Measurements from ENCODE around the gene SPATA9. TPM values are rescaled to one million over a fixed set of nuclear protein-coding genes. Genes with fewer than 3 reads are reported as not detected.
A peak's percentile ranks its signal among the peaks of the same experiment; 100 is the strongest.
"Not testable (repeated sequence)": the region's sequence is repeated elsewhere in the genome, so short reads cannot be mapped to it uniquely, and the experiment has no call there.

The SPATA9 gene
- total RNA-seq, 1 experiment from 2014 or later, result 0.15 TPM

- intact Hi-C loops (cut with micrococcal nuclease; ENCODE audit: unreplicated experiment) (loop anchor here (5.0 kb wide), 1 partner anchor 86 kb away; the partner anchor contains the start of gene RHOBTB3), in situ Hi-C loops (cut with HindIII; ENCODE audit: low pct_unique_long_range_greater_than_20kb, low sequenced_read_pairs) (no loop called here)
- no peaks in the 10 kb centered on the region for H3K27me3 ChIP-seq (ENCODE audit: control insufficient read depth, insufficient read depth, low read length)
- H3K27ac ChIP-seq (ENCODE audit: low read length), result peak within 1 kb of the TSS; percentile 95
- no peaks in the 10 kb centered on the region for H3K9me3 ChIP-seq (ENCODE audit: control insufficient read depth, insufficient read depth, low read depth, low read length)
- peak within 1 kb of the TSS; percentile 53 to 54 for H3K4me3 ChIP-seq (ENCODE audit: low read depth in 2 of 2, low read length in 2 of 2)
- peak; percentile 78; the same call in 1 of the 2 replicates for TF ChIP-seq SIN3A (IDR thresholded peaks at IDR 0.05; ENCODE audit: borderline replicate concordance, insufficient read depth, low read depth, low read length)
- TF ChIP-seq, protein P1, sequence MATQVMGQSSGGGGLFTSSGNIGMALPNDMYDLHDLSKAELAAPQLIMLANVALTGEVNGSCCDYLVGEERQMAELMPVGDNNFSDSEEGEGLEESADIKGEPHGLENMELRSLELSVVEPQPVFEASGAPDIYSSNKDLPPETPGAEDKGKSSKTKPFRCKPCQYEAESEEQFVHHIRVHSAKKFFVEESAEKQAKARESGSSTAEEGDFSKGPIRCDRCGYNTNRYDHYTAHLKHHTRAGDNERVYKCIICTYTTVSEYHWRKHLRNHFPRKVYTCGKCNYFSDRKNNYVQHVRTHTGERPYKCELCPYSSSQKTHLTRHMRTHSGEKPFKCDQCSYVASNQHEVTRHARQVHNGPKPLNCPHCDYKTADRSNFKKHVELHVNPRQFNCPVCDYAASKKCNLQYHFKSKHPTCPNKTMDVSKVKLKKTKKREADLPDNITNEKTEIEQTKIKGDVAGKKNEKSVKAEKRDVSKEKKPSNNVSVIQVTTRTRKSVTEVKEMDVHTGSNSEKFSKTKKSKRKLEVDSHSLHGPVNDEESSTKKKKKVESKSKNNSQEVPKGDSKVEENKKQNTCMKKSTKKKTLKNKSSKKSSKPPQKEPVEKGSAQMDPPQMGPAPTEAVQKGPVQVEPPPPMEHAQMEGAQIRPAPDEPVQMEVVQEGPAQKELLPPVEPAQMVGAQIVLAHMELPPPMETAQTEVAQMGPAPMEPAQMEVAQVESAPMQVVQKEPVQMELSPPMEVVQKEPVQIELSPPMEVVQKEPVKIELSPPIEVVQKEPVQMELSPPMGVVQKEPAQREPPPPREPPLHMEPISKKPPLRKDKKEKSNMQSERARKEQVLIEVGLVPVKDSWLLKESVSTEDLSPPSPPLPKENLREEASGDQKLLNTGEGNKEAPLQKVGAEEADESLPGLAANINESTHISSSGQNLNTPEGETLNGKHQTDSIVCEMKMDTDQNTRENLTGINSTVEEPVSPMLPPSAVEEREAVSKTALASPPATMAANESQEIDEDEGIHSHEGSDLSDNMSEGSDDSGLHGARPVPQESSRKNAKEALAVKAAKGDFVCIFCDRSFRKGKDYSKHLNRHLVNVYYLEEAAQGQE (IDR thresholded peaks at IDR 0.05; ENCODE audit: insufficient read depth in 1 of 2, low read depth in 2 of 2, low read length in 1 of 2), result no peak
- TF ChIP-seq TCF7L2 (IDR thresholded peaks at IDR 0.05; ENCODE audit: low read depth, low read length), result peak; percentile 92
- TF ChIP-seq POLR2AphosphoS5 (IDR thresholded peaks at IDR 0.05; ENCODE audit: low read depth, low read length), result peak; percentile 95
- TSS peak; percentile 83 for BruUV-seq (replicated peaks)
- DNase-seq (ENCODE audit: low read depth, low spot score), result peak; percentile 86
- peak; percentile 97 for ATAC-seq
- H3K4me1 ChIP-seq (ENCODE audit: control insufficient read depth, insufficient read depth, low read length), result peaks cover 20% of the 10 kb centered on the region
- ChIA-PET POLR2A (interaction anchor here (0.5 to 0.9 kb wide), 6 partner anchors 84 to 571 kb away, joined by 3 to 4 read pairs (median 3); partner anchors contain the start of gene RHOBTB3), CTCF (interaction anchor here (1.0 kb wide), 1 partner anchor 51 kb away, joined by 3 read pairs; no protein-coding TSS in a partner anchor)
- H3K36me3 ChIP-seq (ENCODE audit: control insufficient read depth, insufficient read depth, low read length), result no peaks in the 10 kb centered on the region
Observed at GRCh38 chr5:95646569-95647431, 36.0 kb downstream of the SPATA9 start, which contains the start of gene RFESD. Gene RFESD, plus strand, starts transcription at chr5:95646777. Its CDS starts 5,495 bp downstream, at chr5:95652272.

DNA sequence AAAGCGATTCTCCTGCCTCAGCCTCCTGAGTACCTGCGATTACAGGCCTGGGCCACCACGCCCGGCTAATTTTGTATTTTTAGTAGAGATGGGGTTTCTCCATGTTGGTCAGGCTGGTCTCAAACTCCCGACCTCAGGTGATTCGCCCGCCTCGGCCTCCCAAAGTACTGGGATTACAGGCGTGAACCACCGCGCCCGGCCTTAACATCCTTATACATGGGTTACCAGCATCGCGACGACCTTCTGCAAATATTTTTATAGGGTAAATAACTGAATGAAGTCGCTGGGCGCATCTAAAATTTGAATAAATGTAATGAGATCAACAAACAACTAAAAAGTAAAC is 36.6 kb downstream of the SPATA9 start:
- BruUV-seq (replicated peaks); DNase-seq (ENCODE audit: low read depth, low spot score); H3K9me3 ChIP-seq (ENCODE audit: control insufficient read depth, insufficient read depth, low read depth, low read length); H3K36me3 ChIP-seq (ENCODE audit: control insufficient read depth, insufficient read depth, low read length); H3K27me3 ChIP-seq (ENCODE audit: control insufficient read depth, insufficient read depth, low read length); in situ Hi-C loops (cut with HindIII; ENCODE audit: low pct_unique_long_range_greater_than_20kb, low sequenced_read_pairs); CTCF ChIA-PET: not testable (repeated sequence)
- peaks cover 20% of the 10 kb centered on the region for H3K4me1 ChIP-seq (ENCODE audit: control insufficient read depth, insufficient read depth, low read length)
- POLR2A ChIA-PET, result interaction anchor here (0.6 to 0.9 kb wide), 2 partner anchors 85 to 153 kb away, joined by 3 to 4 read pairs; partner anchors contain the start of gene RHOBTB3
- ATAC-seq, result peak; percentile 18
- intact Hi-C loops (cut with micrococcal nuclease; ENCODE audit: unreplicated experiment), result loop anchor here (5.0 kb wide), 1 partner anchor 86 kb away; the partner anchor contains the start of gene RHOBTB3
- H3K4me3 ChIP-seq (ENCODE audit: low read depth in 2 of 2, low read length in 2 of 2), result peak overlapping the region; percentile 53 to 54
- H3K27ac ChIP-seq (ENCODE audit: low read length), result peak overlapping the region; percentile 64

GRCh38 chr5:95644351-95645042 is 38.3 kb downstream of the SPATA9 start:
- Histone ChIP-seq H3K36me3 (ENCODE audit: control insufficient read depth, insufficient read depth, low read length) (no peaks in the 10 kb centered on the region), H3K27me3 (ENCODE audit: control insufficient read depth, insufficient read depth, low read length) (no peaks in the 10 kb centered on the region), H3K4me3 (ENCODE audit: low read depth in 2 of 2, low read length in 2 of 2) (no peak overlapping the region), H3K27ac (ENCODE audit: low read length) (peak overlapping the region; percentile 25; the same call in 1 of the 2 replicates), H3K9me3 (ENCODE audit: control insufficient read depth, insufficient read depth, low read depth, low read length) (no peaks in the 10 kb centered on the region), H3K4me1 (ENCODE audit: control insufficient read depth, insufficient read depth, low read length) (peaks cover 20% of the 10 kb centered on the region)
- in situ Hi-C loops (cut with HindIII; ENCODE audit: low pct_unique_long_range_greater_than_20kb, low sequenced_read_pairs) (no loop called here), intact Hi-C loops (cut with micrococcal nuclease; ENCODE audit: unreplicated experiment) (loop anchor here (1.0 to 5.0 kb wide), 3 partner anchors 88 to 203 kb away; partner anchors contain the start of gene RHOBTB3)
- ChIA-PET CTCF (interaction anchor here (1.0 kb wide), 1 partner anchor 136 kb away, joined by 4 read pairs; no protein-coding TSS in a partner anchor), POLR2A (no interaction called here)
- BruUV-seq (replicated peaks), result no TSS peak
- ATAC-seq (no peak), DNase-seq (ENCODE audit: low read depth, low spot score) (no peak)
- TF ChIP-seq TCF7L2 (IDR thresholded peaks at IDR 0.05; ENCODE audit: low read depth, low read length), result no peak
- TF ChIP-seq, protein P2, sequence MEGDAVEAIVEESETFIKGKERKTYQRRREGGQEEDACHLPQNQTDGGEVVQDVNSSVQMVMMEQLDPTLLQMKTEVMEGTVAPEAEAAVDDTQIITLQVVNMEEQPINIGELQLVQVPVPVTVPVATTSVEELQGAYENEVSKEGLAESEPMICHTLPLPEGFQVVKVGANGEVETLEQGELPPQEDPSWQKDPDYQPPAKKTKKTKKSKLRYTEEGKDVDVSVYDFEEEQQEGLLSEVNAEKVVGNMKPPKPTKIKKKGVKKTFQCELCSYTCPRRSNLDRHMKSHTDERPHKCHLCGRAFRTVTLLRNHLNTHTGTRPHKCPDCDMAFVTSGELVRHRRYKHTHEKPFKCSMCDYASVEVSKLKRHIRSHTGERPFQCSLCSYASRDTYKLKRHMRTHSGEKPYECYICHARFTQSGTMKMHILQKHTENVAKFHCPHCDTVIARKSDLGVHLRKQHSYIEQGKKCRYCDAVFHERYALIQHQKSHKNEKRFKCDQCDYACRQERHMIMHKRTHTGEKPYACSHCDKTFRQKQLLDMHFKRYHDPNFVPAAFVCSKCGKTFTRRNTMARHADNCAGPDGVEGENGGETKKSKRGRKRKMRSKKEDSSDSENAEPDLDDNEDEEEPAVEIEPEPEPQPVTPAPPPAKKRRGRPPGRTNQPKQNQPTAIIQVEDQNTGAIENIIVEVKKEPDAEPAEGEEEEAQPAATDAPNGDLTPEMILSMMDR (IDR thresholded peaks at IDR 0.05), result peak; percentile 87
- no peak for TF ChIP-seq POLR2AphosphoS5 (IDR thresholded peaks at IDR 0.05; ENCODE audit: low read depth, low read length)
